ENCODE data around the gene SH2D3A. TPM values are rescaled to one million over a fixed set of nuclear protein-coding genes. Genes with fewer than 3 reads are reported as not detected.

SH2D3A gene
- total RNA-seq, 1 experiment from 2014 or later = 2.2 TPM

GRCh38 chr19:6754653-6755463 is 12.4 kb downstream of the SH2D3A start:
- in situ Hi-C loops (cut with HindIII; ENCODE audit: low pct_unique_long_range_greater_than_20kb, low sequenced_read_pairs) = no loop called here

GRCh38 chr19:6754136-6754535 is 13.1 kb downstream of the SH2D3A start:
- H3K4me3 ChIP-seq (ENCODE audit: low read depth in 2 of 2, low read length in 2 of 2) = no peak overlapping the region
- H3K27ac ChIP-seq (ENCODE audit: low read length) = no peak overlapping the region
- ChIA-PET POLR2A (no interaction called here), CTCF (no interaction called here)
- intact Hi-C loops (cut with micrococcal nuclease; ENCODE audit: unreplicated experiment) (loop anchor here (5.0 kb wide), 1 partner anchor 108 kb away; no protein-coding TSS in a partner anchor), in situ Hi-C loops (cut with HindIII; ENCODE audit: low pct_unique_long_range_greater_than_20kb, low sequenced_read_pairs) (no loop called here)
- ATAC-seq (no peak), DNase-seq (ENCODE audit: low read depth, low spot score) (no peak)
- peaks cover 4% of the 10 kb centered on the region; the same call in 1 of the 2 replicates for H3K36me3 ChIP-seq (ENCODE audit: control insufficient read depth, insufficient read depth, low read length)
- no peaks in the 10 kb centered on the region for H3K27me3 ChIP-seq (ENCODE audit: control insufficient read depth, insufficient read depth, low read length)
- no TSS peak for BruUV-seq (replicated peaks)
- peaks cover 2% of the 10 kb centered on the region; the same call in 1 of the 2 replicates for H3K4me1 ChIP-seq (ENCODE audit: control insufficient read depth, insufficient read depth, low read length)
- no peaks in the 10 kb centered on the region for H3K9me3 ChIP-seq (ENCODE audit: control insufficient read depth, insufficient read depth, low read depth, low read length)
- TF ChIP-seq POLR2AphosphoS5 (IDR thresholded peaks at IDR 0.05; ENCODE audit: low read depth, low read length) = no peak
- no peak for TF ChIP-seq TCF7L2 (IDR thresholded peaks at IDR 0.05; ENCODE audit: low read depth, low read length)
- TF ChIP-seq REST (IDR thresholded peaks at IDR 0.05; ENCODE audit: insufficient read depth in 1 of 2, low read depth in 2 of 2, low read length in 1 of 2) = no peak
- no peak for TF ChIP-seq CTCF (IDR thresholded peaks at IDR 0.05)

More at GRCh38 chr19:6754653-6755463, 12.4 kb downstream of the SH2D3A start:
- no peaks in the 10 kb centered on the region for H3K27me3 ChIP-seq (ENCODE audit: control insufficient read depth, insufficient read depth, low read length)
- TF ChIP-seq REST (IDR thresholded peaks at IDR 0.05; ENCODE audit: insufficient read depth in 1 of 2, low read depth in 2 of 2, low read length in 1 of 2) (no peak), SIN3A (IDR thresholded peaks at IDR 0.05; ENCODE audit: borderline replicate concordance, insufficient read depth, low read depth, low read length) (no peak), TCF7L2 (IDR thresholded peaks at IDR 0.05; ENCODE audit: low read depth, low read length) (no peak), CTCF (IDR thresholded peaks at IDR 0.05) (no peak), POLR2AphosphoS5 (IDR thresholded peaks at IDR 0.05; ENCODE audit: low read depth, low read length) (no peak)
- no peaks in the 10 kb centered on the region for H3K9me3 ChIP-seq (ENCODE audit: control insufficient read depth, insufficient read depth, low read depth, low read length)
- H3K4me3 ChIP-seq (ENCODE audit: low read depth in 2 of 2, low read length in 2 of 2) = no peak overlapping the region
- ChIA-PET CTCF (no interaction called here), POLR2A (no interaction called here)
- BruUV-seq (replicated peaks) = no TSS peak
- H3K36me3 ChIP-seq (ENCODE audit: control insufficient read depth, insufficient read depth, low read length) = peaks cover 3% of the 10 kb centered on the region; the same call in 1 of the 2 replicates
- no peak overlapping the region for H3K27ac ChIP-seq (ENCODE audit: low read length)
- ATAC-seq = no peak
- H3K4me1 ChIP-seq (ENCODE audit: control insufficient read depth, insufficient read depth, low read length) = peaks cover 2% of the 10 kb centered on the region; the same call in 1 of the 2 replicates
- no peak for DNase-seq (ENCODE audit: low read depth, low spot score)
- intact Hi-C loops (cut with micrococcal nuclease; ENCODE audit: unreplicated experiment) = loop anchor here (5.0 kb wide), 1 partner anchor 107 kb away; no protein-coding TSS in a partner anchor
